Measurements from ENCODE around the gene TMEM14B. TPM values are rescaled to one million over a fixed set of nuclear protein-coding genes. Genes with fewer than 3 reads are reported as not detected.
A peak's percentile ranks its signal among the peaks of the same experiment; 100 is the strongest.

Gene TMEM14B
- total RNA-seq, 1 experiment from 2014 or later: 115 TPM

DNA sequence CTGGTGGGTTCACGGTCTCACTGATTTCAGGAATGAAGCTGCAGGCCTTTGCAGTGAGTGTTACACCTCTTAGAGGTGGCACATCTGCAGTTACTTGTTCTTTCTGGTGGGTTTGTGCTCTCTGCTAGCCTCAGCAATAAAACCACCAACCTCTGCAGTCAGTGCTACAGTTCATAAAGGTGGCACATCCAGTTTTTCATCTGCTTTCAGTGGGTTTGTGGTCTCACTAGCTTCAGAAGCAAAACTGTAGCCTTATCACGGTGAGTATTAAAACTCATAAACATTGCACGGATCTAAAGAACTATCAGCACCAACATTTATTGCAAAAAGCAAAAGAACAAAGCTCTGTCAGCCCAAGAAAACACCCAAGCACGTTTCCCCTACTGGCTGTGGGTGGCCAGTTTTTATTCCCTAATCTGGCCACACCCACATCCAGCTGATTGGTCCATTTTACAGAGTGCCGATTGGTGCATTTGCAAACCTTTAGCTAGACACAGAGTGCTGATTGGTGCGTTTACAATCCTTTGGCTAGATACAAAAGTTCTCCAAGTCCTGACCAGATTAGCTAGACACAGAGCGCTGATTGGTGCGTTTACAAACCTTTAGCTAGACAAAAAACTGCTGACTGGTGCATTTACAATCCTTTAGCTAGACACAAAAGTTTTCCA, 28.2 kb upstream of the TMEM14B start:
- ATAC-seq (no peak), DNase-seq (peak; percentile 62)
- Histone ChIP-seq H3K4me1 (ENCODE audit: insufficient read depth, low read length) (peaks cover 20% of the 10 kb centered on the region), H3K79me2 (ENCODE audit: low read length) (peaks cover 15% of the 10 kb centered on the region), H2AFZ (ENCODE audit: low read length) (peak overlapping the region; percentile 86), H4K20me1 (ENCODE audit: low read length) (no peaks in the 10 kb centered on the region), H3K9ac (ENCODE audit: low read length) (no peak overlapping the region), H3K9me2 (replicated peaks; ENCODE audit: low read length) (no peaks in the 10 kb centered on the region), H3K36me3 (ENCODE audit: low read depth, low read length) (no peaks in the 10 kb centered on the region), H3F3A (ENCODE audit: low read length, unreplicated experiment) (no peaks in the 10 kb centered on the region), H3K4me3 (ENCODE audit: low read length) (peak overlapping the region; percentile 74), H3K4me2 (ENCODE audit: low read length) (peak overlapping the region; percentile 87), H3K27ac (ENCODE audit: low read length) (no peak overlapping the region), H3K9me3 (ENCODE audit: low read length) (0 out of 2 replicates have a peak, but pooled peaks cover 5% of the 10 kb centered on the region), H3K27me3 (ENCODE audit: low read length) (no peaks in the 10 kb centered on the region)
- TF ChIP-seq EZH2phosphoT487 (IDR thresholded peaks at IDR 0.05; ENCODE audit: borderline replicate concordance, low read length) (no peak), CTCF (conservative IDR thresholded peaks at IDR 0.05; ENCODE audit: low read depth, low read length) (no peak), EZH2 (IDR thresholded peaks at IDR 0.05; ENCODE audit: low read length, unreplicated experiment) (no peak)
- intact Hi-C loops (cut with micrococcal nuclease): no loop called here
- CTCF ChIA-PET: no interaction called here
- TSS peak; percentile 45 for BruUV-seq (replicated peaks)
- POLR2A ChIA-PET (ENCODE audit: unreplicated experiment): interaction anchor here (1.2 kb wide), 1 partner anchor 9 kb away, joined by 4 read pairs; no protein-coding TSS in a partner anchor

GRCh38 chr6:10719964-10720264, 27.7 kb upstream of the TMEM14B start:
- ATAC-seq (no peak), DNase-seq (no peak)
- Histone ChIP-seq H3K27ac (ENCODE audit: low read length) (peak overlapping the region; percentile 29), H3K9me2 (replicated peaks; ENCODE audit: low read length) (no peaks in the 10 kb centered on the region), H3K9me3 (ENCODE audit: low read length) (0 out of 2 replicates have a peak, but pooled peaks cover 5% of the 10 kb centered on the region), H3K79me2 (ENCODE audit: low read length) (peaks cover 19% of the 10 kb centered on the region), H3K4me1 (ENCODE audit: insufficient read depth, low read length) (peaks cover 23% of the 10 kb centered on the region), H3K4me3 (ENCODE audit: low read length) (peak overlapping the region; percentile 74), H3K4me2 (ENCODE audit: low read length) (peak overlapping the region; percentile 87), H3K9ac (ENCODE audit: low read length) (peak overlapping the region; percentile 77), H2AFZ (ENCODE audit: low read length) (peak overlapping the region; percentile 86), H3K27me3 (ENCODE audit: low read length) (no peaks in the 10 kb centered on the region), H4K20me1 (ENCODE audit: low read length) (no peaks in the 10 kb centered on the region), H3K36me3 (ENCODE audit: low read depth, low read length) (no peaks in the 10 kb centered on the region), H3F3A (ENCODE audit: low read length, unreplicated experiment) (no peaks in the 10 kb centered on the region)
- TF ChIP-seq EZH2 (IDR thresholded peaks at IDR 0.05; ENCODE audit: low read length, unreplicated experiment): no peak
- no peak for TF ChIP-seq EZH2phosphoT487 (IDR thresholded peaks at IDR 0.05; ENCODE audit: borderline replicate concordance, low read length)
- TF ChIP-seq CTCF (conservative IDR thresholded peaks at IDR 0.05; ENCODE audit: low read depth, low read length): no peak
- CTCF ChIA-PET: no interaction called here
- BruUV-seq (replicated peaks): no TSS peak
- intact Hi-C loops (cut with micrococcal nuclease): no loop called here
- POLR2A ChIA-PET (ENCODE audit: unreplicated experiment): interaction anchor here (0.6 to 1.2 kb wide), 2 partner anchors 10 to 39 kb away, joined by 4 to 5 read pairs; no protein-coding TSS in a partner anchor
